Large intestine (tissue), 3 donors: ENCODE results near the gene LNP1. TPM values are rescaled to one million over a fixed set of nuclear protein-coding genes. Genes with fewer than 3 reads are reported as not detected.
"Not testable (repeated sequence)": the region's sequence is repeated elsewhere in the genome, so short reads cannot be mapped to it uniquely, and the experiment has no call there.

Experiments
- DNase-seq, 2 donors: peaks; one replicate each; pipeline versions ENCODE4 v3.0.0 to v3.0.0-alpha.2; 2013
- H3K27ac ChIP-seq: one replicate; pipeline ENCODE4 v1.5.1; 2013; ENCODE audit warnings: low read length
- H3K27me3 ChIP-seq: 2 replicates; pipeline ENCODE4 v1.6.1; 2013; ENCODE audit warnings: low read length; ENCODE audit not compliant: control insufficient read depth, insufficient read depth
- H3K36me3 ChIP-seq: 2 replicates; pipeline ENCODE4 v1.6.1; 2013; ENCODE audit warnings: low read length; ENCODE audit not compliant: control insufficient read depth, insufficient read depth
- H3K4me1 ChIP-seq: one replicate; pipeline ENCODE4 v1.6.1; 2013; ENCODE audit warnings: low read length; ENCODE audit not compliant: control insufficient read depth, insufficient read depth
- H3K4me3 ChIP-seq: one replicate; pipeline ENCODE4 v1.5.1; 2013; ENCODE audit warnings: low read length
- H3K9me3 ChIP-seq: one replicate; pipeline ENCODE4 v1.6.1; 2013; ENCODE audit warnings: mild to moderate bottlenecking, low read depth, low read length, moderate library complexity; ENCODE audit not compliant: control insufficient read depth
- WGBS: methylation state at CpG from one replicate; pipeline ENCODE4 v1.1.5; 2013; ENCODE audit warnings: low lambda C conversion rate; ENCODE audit not compliant: insufficient coverage; 5-methylcytosine and 5-hydroxymethylcytosine counted together
- polyA plus RNA-seq: library from polyadenylated mRNA; unstranded; fragments of 120-200 nt; gene quantifications from one replicate; pipeline ENCODE4 v1.2.1, GENCODE V29; 2013

Gene LNP1
- polyA plus RNA-seq, 1 donor = 2.2 TPM

GRCh38 chr3:100471444-100471843 is 70.1 kb downstream of the LNP1 start:
- Histone ChIP-seq H3K27ac (no peak overlapping the region), H3K9me3 (peaks cover 7% of the 10 kb centered on the region), H3K36me3 (no peaks in the 10 kb centered on the region), H3K4me1 (no peaks in the 10 kb centered on the region), H3K4me3 (no peak overlapping the region), H3K27me3 (no peaks in the 10 kb centered on the region)
- no peak for DNase-seq
- WGBS = 89% methylated on average over 1 of the region's 2 CpGs

- not testable (repeated sequence) for H3K4me1 ChIP-seq, H3K27me3 ChIP-seq, H3K27ac ChIP-seq, H3K4me3 ChIP-seq, DNase-seq, H3K9me3 ChIP-seq, H3K36me3 ChIP-seq
- no CpG with 5 or more reads among the region's 32 CpGs for WGBS
These were observed 76.6 kb downstream of the LNP1 start for GRCh38 chr3:100477851-100478360.

- H3K27me3 ChIP-seq, H3K4me3 ChIP-seq, DNase-seq, H3K36me3 ChIP-seq, H3K27ac ChIP-seq, H3K4me1 ChIP-seq, H3K9me3 ChIP-seq: not testable (repeated sequence)
- WGBS = no CpG with 5 or more reads among the region's 25 CpGs
These were observed 77.2 kb downstream of the LNP1 start for GRCh38 chr3:100478521-100478920.

- no peak overlapping the region for H3K27ac ChIP-seq
- no peaks in the 10 kb centered on the region for H3K27me3 ChIP-seq
- no peaks in the 10 kb centered on the region for H3K36me3 ChIP-seq
- WGBS = no CpG with 5 or more reads among the region's 5 CpGs
- H3K4me3 ChIP-seq = no peak overlapping the region
- H3K4me1 ChIP-seq = peaks cover 7% of the 10 kb centered on the region
- H3K9me3 ChIP-seq = no peaks in the 10 kb centered on the region
- no peak for DNase-seq
These were observed 78.7 kb downstream of the LNP1 start for GRCh38 chr3:100480081-100480480.

GRCh38 chr3:100482176-100482575 is 80.8 kb downstream of the LNP1 start:
- DNase-seq = peak; percentile 20 to 56
- Histone ChIP-seq H3K4me1 (peaks cover 7% of the 10 kb centered on the region), H3K27me3 (no peaks in the 10 kb centered on the region), H3K4me3 (no peak overlapping the region), H3K36me3 (no peaks in the 10 kb centered on the region), H3K9me3 (no peaks in the 10 kb centered on the region), H3K27ac (no peak overlapping the region)
- no CpG with 5 or more reads among the region's 2 CpGs for WGBS

GRCh38 chr3:100483529-100483928 is 82.2 kb downstream of the LNP1 start:
- Histone ChIP-seq H3K27me3 (no peaks in the 10 kb centered on the region), H3K4me3 (no peak overlapping the region), H3K4me1 (peaks cover 7% of the 10 kb centered on the region), H3K27ac (no peak overlapping the region), H3K9me3 (no peaks in the 10 kb centered on the region), H3K36me3 (no peaks in the 10 kb centered on the region)
- 93% methylated on average over 1 of the region's 1 CpG for WGBS
- no peak for DNase-seq

GRCh38 chr3:100486808-100487207 is 85.5 kb downstream of the LNP1 start:
- no peak for DNase-seq

GRCh38 chr3:100489118-100489517 is 87.8 kb downstream of the LNP1 start:
- Histone ChIP-seq H3K4me1 (peaks cover 5% of the 10 kb centered on the region), H3K27me3 (peaks cover 6% of the 10 kb centered on the region), H3K27ac (no peak overlapping the region), H3K36me3 (no peaks in the 10 kb centered on the region), H3K4me3 (no peak overlapping the region), H3K9me3 (no peaks in the 10 kb centered on the region)
- no peak for DNase-seq
- no CpG with 5 or more reads among the region's 1 CpG for WGBS

More at GRCh38 chr3:100486808-100487207, 85.5 kb downstream of the LNP1 start:
- H3K27ac ChIP-seq = no peak overlapping the region
- WGBS = no CpG with 5 or more reads among the region's 2 CpGs
- H3K27me3 ChIP-seq = peaks cover 6% of the 10 kb centered on the region
- H3K4me1 ChIP-seq = peaks cover 11% of the 10 kb centered on the region
- no peaks in the 10 kb centered on the region for H3K36me3 ChIP-seq
- H3K9me3 ChIP-seq = no peaks in the 10 kb centered on the region
- H3K4me3 ChIP-seq = no peak overlapping the region

GRCh38 chr3:100492059-100493006 is 91.0 kb downstream of the LNP1 start, which contains the start of gene TMEM45A:
Gene TMEM45A (plus strand): TSS chr3:100492619. CDS start chr3:100555212, 62,593 bp downstream.
- DNase-seq = peak; percentile 91 to 92
- 0% methylated on average over 5 of the region's 56 CpGs for WGBS
- Histone ChIP-seq H3K36me3 (no peaks in the 10 kb centered on the region), H3K4me1 (peaks cover 5% of the 10 kb centered on the region), H3K9me3 (no peaks in the 10 kb centered on the region), H3K27ac (peak within 1 kb of the TSS; percentile 82), H3K27me3 (peaks cover 9% of the 10 kb centered on the region), H3K4me3 (peak within 1 kb of the TSS; percentile 72)

GRCh38 chr3:100496711-100497261 is 95.4 kb downstream of the LNP1 start:
- Histone ChIP-seq H3K27me3 (peaks cover 3% of the 10 kb centered on the region), H3K9me3 (no peaks in the 10 kb centered on the region), H3K4me1 (peaks cover under 1% of the 10 kb centered on the region), H3K27ac (no peak overlapping the region), H3K4me3 (no peak overlapping the region), H3K36me3 (no peaks in the 10 kb centered on the region)
- DNase-seq = no peak
